Endothelial cell of umbilical vein (primary cell): ENCODE data around the gene DDAH2.

Experiments
- CTCF ChIP-seq, 2 donors: IDR thresholded peaks; 1 replicate in 1 of 2; 2 replicates in 1 of 2; pipeline ENCODE4 v1.5.1; 2011; ENCODE audit warnings: low read length in 2 of 2, mild to moderate bottlenecking in 2 of 2, moderate library complexity in 2 of 2, control low read depth in 1 of 2, inconsistent platforms in 1 of 2, low read depth in 1 of 2; ENCODE audit not compliant: insufficient read depth in 1 of 2; ENCODE audit errors: extremely low read depth in 1 of 2
- EZH2 ChIP-seq: IDR thresholded peaks from 2 replicates; pipeline ENCODE4 v1.6.1; 2012; ENCODE audit warnings: borderline replicate concordance, low read depth, mild to moderate bottlenecking, moderate library complexity, low read length, inconsistent platforms; ENCODE audit not compliant: severe bottlenecking
- JUN ChIP-seq: IDR thresholded peaks from 2 replicates; pipeline ENCODE4 v1.6.1; 2011; ENCODE audit warnings: borderline replicate concordance, low read depth; ENCODE audit not compliant: insufficient read length, insufficient read depth
- MAX ChIP-seq: IDR thresholded peaks from 2 replicates; pipeline ENCODE4 v1.6.1; 2011; ENCODE audit not compliant: insufficient read depth, insufficient read length
- POLR2A ChIP-seq: IDR thresholded peaks from 2 replicates; pipeline ENCODE4 v1.6.1; 2012; ENCODE audit warnings: low read depth, mild to moderate bottlenecking, control low read depth, low read length
- POLR2AphosphoS5 ChIP-seq: IDR thresholded peaks from 2 replicates; pipeline ENCODE4 v1.6.1; 2012; ENCODE audit warnings: low read depth, mild to moderate bottlenecking, control low read depth, low read length, moderate library complexity; ENCODE audit not compliant: insufficient read depth

GRCh38 chr6:31771992-31772358 lies 42.9 kb upstream of the DDAH2 start:
- TF ChIP-seq CTCF (IDR thresholded peaks at IDR 0.05; ENCODE audit: extremely low read depth in 1 of 2, insufficient read depth in 1 of 2, low read depth in 1 of 2, low read length in 2 of 2): no peak
- TF ChIP-seq EZH2: no peak
- no peak for TF ChIP-seq POLR2AphosphoS5
- no peak for TF ChIP-seq POLR2A
- TF ChIP-seq JUN: no peak
- no peak for TF ChIP-seq MAX
